Activated CD8-positive, alpha-beta memory T cell treated with anti-CD3 and anti-CD28 coated beads, Interleukin-2, amount 50 U/mL, for 1 hour (primary cell): ENCODE measurements around the gene RBPJL.

Experiments used
- DNase-seq: peaks from one replicate; pipeline ENCODE4 v3.0.0-alpha.2; 2020; ENCODE audit errors: extremely low read depth

RBPJL gene

DNA sequence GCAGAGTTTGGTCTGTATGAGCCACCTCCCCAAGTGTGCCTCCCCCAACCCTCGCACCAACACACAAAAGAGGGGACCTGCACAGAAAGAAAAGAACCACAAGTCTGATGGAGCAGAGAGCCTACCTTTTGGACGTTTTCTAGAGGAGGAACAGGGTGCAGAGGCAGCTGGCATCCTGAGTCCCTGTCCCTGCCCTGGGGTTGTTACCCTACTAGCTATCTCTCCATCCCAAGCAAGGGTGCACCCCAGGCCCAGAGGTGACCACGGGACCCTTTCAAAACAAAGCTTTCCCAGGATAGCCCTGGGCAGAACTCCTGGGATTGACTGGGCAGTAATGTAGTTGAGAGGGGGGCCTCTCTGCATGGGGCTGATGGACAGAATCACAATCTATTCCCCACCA, 11.2 kb downstream of the RBPJL start:
- no peak for DNase-seq

GRCh38 chr20:45318386-45318939, 11.8 kb downstream of the RBPJL start:
- no peak for DNase-seq

- DNase-seq = no peak
Observed at GRCh38 chr20:45318948-45319347, 12.3 kb downstream of the RBPJL start.

- no peak for DNase-seq
Observed at GRCh38 chr20:45320948-45321595, 14.4 kb downstream of the RBPJL start.

GRCh38 chr20:45322952-45323383, 16.3 kb downstream of the RBPJL start:
- DNase-seq = no peak

GRCh38 chr20:45323731-45324130, 17.1 kb downstream of the RBPJL start:
- DNase-seq = no peak

- DNase-seq = no peak
Observed at GRCh38 chr20:45325371-45325770, 18.7 kb downstream of the RBPJL start.

GRCh38 chr20:45328451-45328850, 21.8 kb downstream of the RBPJL start:
- no peak for DNase-seq

DNA sequence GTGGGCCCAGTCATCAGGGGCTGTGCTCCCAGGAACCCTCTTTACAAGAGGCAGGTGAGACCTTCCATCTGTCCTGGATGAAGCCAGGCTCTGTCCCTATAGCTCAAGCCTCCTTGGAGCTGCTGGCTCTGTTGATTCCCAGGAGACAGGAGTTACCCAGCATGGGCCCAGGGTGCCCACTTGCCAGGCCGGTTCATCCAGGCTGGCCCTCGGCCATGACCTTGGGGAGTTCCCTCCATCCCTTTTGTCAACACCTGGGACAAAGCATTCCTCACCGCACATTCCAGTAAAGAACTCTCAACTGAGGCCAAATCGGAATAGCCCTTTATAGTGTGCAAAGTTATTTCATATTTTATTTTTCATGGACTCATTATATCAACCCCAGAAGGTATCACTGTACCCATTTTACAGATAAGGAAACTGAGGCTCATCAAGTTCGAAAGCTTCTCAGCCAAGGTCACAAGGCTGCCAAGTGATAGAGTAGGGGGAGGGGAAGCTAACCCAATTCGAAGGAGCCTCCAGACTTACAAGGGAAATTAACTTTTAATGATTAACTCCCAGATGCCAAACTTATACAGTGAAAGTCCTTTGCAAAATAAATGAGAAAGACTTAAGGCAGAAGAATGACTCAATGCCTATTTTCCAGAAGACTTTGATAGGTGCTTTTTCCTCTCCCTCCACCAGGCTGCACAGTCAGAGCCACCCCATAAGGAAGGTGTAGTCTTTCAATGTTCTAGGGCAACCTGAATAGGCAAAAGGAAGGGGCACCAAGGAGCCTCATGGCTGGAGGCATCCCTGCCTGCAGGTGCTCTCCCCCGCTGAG, 23.1 kb downstream of the RBPJL start:
- DNase-seq = no peak

GRCh38 chr20:45330476-45330875, 23.8 kb downstream of the RBPJL start:
- DNase-seq = no peak

GRCh38 chr20:45336530-45337366, 30.1 kb downstream of the RBPJL start:
- DNase-seq = no peak

DNA sequence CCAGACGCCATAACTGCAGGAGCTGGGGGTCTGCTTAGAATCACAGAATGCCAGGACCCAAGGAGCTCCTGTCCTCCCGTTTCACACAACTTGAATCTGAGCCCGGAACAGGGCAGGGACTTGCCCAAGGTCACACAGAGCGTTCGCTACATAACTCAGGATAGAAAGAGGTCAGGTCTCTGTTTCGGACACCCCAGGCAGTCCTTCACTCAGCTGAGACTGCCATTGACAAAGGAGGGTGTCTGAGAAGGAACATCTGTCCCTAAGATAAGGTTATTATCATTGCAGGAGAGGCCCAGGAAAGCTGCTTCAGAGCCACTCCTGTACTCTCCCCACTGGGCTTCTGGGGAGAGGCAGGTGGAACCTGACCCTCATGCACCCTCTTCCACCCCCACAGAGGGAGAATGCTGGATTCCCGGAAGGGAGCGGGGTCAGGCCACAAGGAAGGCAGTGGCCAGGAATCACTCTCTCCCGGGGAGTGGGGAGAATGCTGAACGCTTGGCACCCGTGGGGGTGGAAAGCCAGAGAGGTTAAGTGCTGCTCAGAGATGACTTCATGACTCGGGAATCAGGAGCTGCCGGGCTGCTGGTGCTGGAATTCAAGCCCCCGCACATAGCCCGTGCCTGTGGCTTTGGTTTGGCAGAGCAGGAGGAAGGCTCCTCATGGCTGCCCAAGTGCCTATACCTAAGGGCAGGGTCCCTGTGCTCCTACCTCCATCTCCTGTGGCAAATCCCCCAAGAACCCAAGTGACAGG, 30.9 kb downstream of the RBPJL start:
- no peak for DNase-seq

GRCh38 chr20:45338121-45339030, 31.7 kb downstream of the RBPJL start:
- DNase-seq = no peak

GRCh38 chr20:45339084-45339483, 32.4 kb downstream of the RBPJL start:
- DNase-seq = no peak

- DNase-seq = no peak
Observed at GRCh38 chr20:45339799-45340198, 33.2 kb downstream of the RBPJL start.

GRCh38 chr20:45340236-45340847, 33.7 kb downstream of the RBPJL start:
- no peak for DNase-seq

GRCh38 chr20:45340951-45341350, 34.3 kb downstream of the RBPJL start:
- no peak for DNase-seq

GRCh38 chr20:45341579-45341938, 34.9 kb downstream of the RBPJL start:
- DNase-seq = no peak

- DNase-seq = no peak
Observed at GRCh38 chr20:45341939-45342854, 35.6 kb downstream of the RBPJL start.
